Lower leg skin (tissue), 3 donors: ENCODE measurements around the gene KIAA0825.

ENCODE experiments used
- POLR2A ChIP-seq, 2 donors: fragments of 450-650 bp; IDR thresholded peaks; one replicate each; pipeline ENCODE4 v1.6.1; 2016 to 2017; ENCODE audit warnings: antibody characterized with exemption in 2 of 2, mild to moderate bottlenecking in 1 of 2, moderate library complexity in 1 of 2
- TF ChIP-seq, protein P1 (sequence below), 3 donors: fragments of 450-650 bp; IDR thresholded peaks; one replicate each; pipeline ENCODE4 v1.5.1; 2016; ENCODE audit warnings: antibody characterized with exemption in 3 of 3, mild to moderate bottlenecking in 3 of 3, moderate library complexity in 2 of 3

DNA sequence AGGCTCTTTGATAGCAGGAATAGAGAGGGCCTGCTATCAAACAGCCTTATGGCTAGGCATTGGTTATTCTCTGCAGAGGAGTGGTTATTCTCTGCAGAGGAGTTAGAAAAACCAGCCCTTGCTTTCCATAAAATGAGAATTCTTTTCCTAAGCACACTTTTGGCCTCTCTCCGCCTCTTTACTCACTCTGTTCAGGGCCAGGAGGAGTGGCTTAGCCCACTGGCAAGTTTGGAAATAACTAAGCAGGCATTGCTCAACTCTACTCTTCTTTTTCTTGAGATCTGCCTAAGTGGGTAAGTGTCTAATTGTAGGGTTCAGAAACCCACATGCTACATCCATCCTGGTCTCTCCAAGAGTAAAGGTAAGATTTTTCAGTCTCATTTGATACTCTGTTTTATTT is 341.7 kb downstream of the KIAA0825 start:
- TF ChIP-seq, protein P1, sequence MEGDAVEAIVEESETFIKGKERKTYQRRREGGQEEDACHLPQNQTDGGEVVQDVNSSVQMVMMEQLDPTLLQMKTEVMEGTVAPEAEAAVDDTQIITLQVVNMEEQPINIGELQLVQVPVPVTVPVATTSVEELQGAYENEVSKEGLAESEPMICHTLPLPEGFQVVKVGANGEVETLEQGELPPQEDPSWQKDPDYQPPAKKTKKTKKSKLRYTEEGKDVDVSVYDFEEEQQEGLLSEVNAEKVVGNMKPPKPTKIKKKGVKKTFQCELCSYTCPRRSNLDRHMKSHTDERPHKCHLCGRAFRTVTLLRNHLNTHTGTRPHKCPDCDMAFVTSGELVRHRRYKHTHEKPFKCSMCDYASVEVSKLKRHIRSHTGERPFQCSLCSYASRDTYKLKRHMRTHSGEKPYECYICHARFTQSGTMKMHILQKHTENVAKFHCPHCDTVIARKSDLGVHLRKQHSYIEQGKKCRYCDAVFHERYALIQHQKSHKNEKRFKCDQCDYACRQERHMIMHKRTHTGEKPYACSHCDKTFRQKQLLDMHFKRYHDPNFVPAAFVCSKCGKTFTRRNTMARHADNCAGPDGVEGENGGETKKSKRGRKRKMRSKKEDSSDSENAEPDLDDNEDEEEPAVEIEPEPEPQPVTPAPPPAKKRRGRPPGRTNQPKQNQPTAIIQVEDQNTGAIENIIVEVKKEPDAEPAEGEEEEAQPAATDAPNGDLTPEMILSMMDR (IDR thresholded peaks at IDR 0.05): no peak
- no peak for TF ChIP-seq POLR2A (IDR thresholded peaks at IDR 0.05)
